H1 (cell line): Measurements from ENCODE around the gene TCERG1L. TPM values are rescaled to one million over a fixed set of nuclear protein-coding genes. Genes with fewer than 3 reads are reported as not detected.

Experiments used
- polyA plus RNA-seq, 7 experiments: library from polyadenylated mRNA; depleted of rRNA in 3 of 7; stranded (reverse) in 5 of 7; unstranded in 2 of 7; fragments of >200 nt in 5 of 7; fragments of 200-250 nt in 2 of 7; gene quantifications; 1 replicate in 5 of 7; 2 replicates in 1 of 7; 4 replicates in 1 of 7; pipeline versions ENCODE4 v1.2.1 to v1.2.3, GENCODE V29; 2011 to 2013; ENCODE audit warnings: missing spikeins in 2 of 7, mixed read lengths in 2 of 7
- total RNA-seq: library from RNA; stranded (reverse); fragmentation: NEBNext Ultra II Directional; extraction: Animal tissue kit (Norgen Biotek cat#: 25700); gene quantifications from 2 replicates; pipeline ENCODE4 v1.2.1, GENCODE V29; 2021
- TF ChIP-seq, protein P1 (sequence below): fragments of 300-600 bp; sonication (generic); IDR thresholded peaks from 2 replicates; pipeline ENCODE4 v1.7.1; 2012; ENCODE audit warnings: low read length, moderate library complexity, mild to moderate bottlenecking, inconsistent platforms; ENCODE audit not compliant: insufficient replicate concordance

TCERG1L gene
- total and polyA plus RNA-seq, 2 of the 8 experiments (the other 6 are each of a cell fraction or from before 2014, with no cell fraction given) = 3.9 to 6.9 TPM

DNA sequence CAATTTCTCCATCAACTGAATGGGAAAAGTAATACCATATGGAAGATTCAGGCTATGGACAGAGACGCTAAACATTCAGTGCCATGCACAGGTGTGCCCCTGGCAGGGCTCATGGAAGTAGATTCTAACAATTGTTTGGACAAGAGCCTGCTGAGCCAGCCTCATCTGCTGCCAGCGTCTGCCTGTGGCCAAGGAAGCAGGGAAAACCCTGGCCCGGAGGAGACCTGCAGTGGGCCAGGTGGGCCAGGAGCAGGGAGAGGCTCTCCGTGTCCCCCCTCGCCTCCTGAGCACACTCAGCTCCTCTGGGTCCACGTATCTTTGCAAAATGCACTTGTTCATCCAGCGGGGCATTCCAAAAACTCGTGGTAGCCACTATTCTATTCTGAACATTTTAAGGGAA is 130.1 kb downstream of the TCERG1L start (continued):
- TF ChIP-seq, protein P1, sequence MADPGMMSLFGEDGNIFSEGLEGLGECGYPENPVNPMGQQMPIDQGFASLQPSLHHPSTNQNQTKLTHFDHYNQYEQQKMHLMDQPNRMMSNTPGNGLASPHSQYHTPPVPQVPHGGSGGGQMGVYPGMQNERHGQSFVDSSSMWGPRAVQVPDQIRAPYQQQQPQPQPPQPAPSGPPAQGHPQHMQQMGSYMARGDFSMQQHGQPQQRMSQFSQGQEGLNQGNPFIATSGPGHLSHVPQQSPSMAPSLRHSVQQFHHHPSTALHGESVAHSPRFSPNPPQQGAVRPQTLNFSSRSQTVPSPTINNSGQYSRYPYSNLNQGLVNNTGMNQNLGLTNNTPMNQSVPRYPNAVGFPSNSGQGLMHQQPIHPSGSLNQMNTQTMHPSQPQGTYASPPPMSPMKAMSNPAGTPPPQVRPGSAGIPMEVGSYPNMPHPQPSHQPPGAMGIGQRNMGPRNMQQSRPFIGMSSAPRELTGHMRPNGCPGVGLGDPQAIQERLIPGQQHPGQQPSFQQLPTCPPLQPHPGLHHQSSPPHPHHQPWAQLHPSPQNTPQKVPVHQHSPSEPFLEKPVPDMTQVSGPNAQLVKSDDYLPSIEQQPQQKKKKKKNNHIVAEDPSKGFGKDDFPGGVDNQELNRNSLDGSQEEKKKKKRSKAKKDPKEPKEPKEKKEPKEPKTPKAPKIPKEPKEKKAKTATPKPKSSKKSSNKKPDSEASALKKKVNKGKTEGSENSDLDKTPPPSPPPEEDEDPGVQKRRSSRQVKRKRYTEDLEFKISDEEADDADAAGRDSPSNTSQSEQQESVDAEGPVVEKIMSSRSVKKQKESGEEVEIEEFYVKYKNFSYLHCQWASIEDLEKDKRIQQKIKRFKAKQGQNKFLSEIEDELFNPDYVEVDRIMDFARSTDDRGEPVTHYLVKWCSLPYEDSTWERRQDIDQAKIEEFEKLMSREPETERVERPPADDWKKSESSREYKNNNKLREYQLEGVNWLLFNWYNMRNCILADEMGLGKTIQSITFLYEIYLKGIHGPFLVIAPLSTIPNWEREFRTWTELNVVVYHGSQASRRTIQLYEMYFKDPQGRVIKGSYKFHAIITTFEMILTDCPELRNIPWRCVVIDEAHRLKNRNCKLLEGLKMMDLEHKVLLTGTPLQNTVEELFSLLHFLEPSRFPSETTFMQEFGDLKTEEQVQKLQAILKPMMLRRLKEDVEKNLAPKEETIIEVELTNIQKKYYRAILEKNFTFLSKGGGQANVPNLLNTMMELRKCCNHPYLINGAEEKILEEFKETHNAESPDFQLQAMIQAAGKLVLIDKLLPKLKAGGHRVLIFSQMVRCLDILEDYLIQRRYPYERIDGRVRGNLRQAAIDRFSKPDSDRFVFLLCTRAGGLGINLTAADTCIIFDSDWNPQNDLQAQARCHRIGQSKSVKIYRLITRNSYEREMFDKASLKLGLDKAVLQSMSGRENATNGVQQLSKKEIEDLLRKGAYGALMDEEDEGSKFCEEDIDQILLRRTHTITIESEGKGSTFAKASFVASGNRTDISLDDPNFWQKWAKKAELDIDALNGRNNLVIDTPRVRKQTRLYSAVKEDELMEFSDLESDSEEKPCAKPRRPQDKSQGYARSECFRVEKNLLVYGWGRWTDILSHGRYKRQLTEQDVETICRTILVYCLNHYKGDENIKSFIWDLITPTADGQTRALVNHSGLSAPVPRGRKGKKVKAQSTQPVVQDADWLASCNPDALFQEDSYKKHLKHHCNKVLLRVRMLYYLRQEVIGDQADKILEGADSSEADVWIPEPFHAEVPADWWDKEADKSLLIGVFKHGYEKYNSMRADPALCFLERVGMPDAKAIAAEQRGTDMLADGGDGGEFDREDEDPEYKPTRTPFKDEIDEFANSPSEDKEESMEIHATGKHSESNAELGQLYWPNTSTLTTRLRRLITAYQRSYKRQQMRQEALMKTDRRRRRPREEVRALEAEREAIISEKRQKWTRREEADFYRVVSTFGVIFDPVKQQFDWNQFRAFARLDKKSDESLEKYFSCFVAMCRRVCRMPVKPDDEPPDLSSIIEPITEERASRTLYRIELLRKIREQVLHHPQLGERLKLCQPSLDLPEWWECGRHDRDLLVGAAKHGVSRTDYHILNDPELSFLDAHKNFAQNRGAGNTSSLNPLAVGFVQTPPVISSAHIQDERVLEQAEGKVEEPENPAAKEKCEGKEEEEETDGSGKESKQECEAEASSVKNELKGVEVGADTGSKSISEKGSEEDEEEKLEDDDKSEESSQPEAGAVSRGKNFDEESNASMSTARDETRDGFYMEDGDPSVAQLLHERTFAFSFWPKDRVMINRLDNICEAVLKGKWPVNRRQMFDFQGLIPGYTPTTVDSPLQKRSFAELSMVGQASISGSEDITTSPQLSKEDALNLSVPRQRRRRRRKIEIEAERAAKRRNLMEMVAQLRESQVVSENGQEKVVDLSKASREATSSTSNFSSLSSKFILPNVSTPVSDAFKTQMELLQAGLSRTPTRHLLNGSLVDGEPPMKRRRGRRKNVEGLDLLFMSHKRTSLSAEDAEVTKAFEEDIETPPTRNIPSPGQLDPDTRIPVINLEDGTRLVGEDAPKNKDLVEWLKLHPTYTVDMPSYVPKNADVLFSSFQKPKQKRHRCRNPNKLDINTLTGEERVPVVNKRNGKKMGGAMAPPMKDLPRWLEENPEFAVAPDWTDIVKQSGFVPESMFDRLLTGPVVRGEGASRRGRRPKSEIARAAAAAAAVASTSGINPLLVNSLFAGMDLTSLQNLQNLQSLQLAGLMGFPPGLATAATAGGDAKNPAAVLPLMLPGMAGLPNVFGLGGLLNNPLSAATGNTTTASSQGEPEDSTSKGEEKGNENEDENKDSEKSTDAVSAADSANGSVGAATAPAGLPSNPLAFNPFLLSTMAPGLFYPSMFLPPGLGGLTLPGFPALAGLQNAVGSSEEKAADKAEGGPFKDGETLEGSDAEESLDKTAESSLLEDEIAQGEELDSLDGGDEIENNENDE = no peak
